Hematopoietic multipotent progenitor cell (in vitro differentiated cells): ENCODE results near the gene RBM10. TPM values are rescaled to one million over a fixed set of nuclear protein-coding genes. Genes with fewer than 3 reads are reported as not detected.

Source experiments
- DNase-seq, 3 donors: peaks; one replicate each; pipeline ENCODE4 v3.0.0-alpha.2; 2011 to 2015; ENCODE audit warnings: low read depth in 2 of 3, low spot score in 2 of 3
- total RNA-seq: library from RNA; depleted of rRNA; stranded (reverse); fragments of >200 nt; gene quantifications from one replicate; pipeline ENCODE4 v1.2.3, GENCODE V29; 2012

Gene RBM10
- total RNA-seq, 1 donor: 80.8 TPM

DNA sequence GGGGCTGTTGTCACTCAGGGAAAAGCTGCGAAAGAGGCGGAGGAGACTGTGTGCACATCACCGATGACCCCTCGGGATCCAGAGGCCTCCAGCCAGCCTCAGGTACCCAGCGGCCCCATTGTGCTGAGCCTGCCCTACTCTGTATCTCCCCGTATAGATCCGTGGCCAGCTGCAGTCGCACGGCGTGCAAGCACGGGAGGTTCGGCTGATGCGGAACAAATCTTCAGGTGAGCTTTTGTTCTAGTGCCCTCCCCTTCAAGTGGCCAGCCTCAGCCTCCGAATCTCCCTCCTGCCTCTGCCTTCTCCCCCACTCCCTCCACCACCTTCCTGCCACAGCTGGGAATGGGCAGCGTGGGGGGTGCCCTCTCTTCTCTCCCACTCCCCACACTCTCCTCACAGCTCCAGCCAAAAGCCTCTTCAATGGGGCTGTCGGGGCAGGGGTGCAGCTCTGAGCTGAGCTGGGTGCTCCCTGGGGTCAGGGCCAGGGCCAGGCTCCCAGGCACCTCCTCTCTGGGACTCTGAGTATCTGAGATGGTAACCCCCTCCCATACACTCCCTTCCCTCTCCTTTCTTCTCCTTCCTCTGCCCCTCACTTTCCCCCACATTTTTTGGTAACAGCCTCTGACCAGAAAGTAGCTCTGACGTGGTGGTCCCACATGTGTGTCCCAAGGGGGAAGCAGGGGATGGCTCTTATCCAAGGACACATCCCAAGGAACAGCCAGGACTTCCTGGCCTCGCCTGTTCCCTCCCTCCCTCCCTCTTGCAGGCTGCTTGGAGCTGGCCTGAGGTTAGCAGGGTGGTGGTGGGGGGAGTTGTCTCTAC, 28.2 kb downstream of the RBM10 start:
- no peak for DNase-seq

DNA sequence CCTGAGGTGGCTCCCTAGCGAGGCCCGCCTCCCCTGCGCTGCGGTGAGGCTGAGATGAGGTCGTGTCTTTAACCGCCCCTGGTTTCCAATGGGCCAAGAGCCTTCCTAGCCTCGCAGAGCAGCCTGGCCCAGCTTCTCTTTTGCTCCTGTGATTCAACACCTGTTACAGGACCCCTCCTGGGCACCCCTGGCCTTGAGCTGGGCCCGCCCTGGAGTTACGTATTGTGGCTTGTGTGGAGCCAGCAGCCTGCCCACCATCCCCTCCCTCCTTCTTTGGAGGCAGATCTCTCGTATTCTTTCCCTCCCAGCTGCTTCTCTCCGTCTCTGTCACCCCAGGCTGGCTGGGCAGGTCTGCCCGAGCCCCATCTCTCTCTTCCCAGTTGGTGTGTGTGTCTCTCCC, 29.4 kb downstream of the RBM10 start:
- no peak for DNase-seq

- DNase-seq: no peak
Observed at GRCh38 chrX:47174846-47175587, 30.0 kb downstream of the RBM10 start.

- DNase-seq: no peak
Observed at GRCh38 chrX:47175588-47175980, 30.6 kb downstream of the RBM10 start.

DNA sequence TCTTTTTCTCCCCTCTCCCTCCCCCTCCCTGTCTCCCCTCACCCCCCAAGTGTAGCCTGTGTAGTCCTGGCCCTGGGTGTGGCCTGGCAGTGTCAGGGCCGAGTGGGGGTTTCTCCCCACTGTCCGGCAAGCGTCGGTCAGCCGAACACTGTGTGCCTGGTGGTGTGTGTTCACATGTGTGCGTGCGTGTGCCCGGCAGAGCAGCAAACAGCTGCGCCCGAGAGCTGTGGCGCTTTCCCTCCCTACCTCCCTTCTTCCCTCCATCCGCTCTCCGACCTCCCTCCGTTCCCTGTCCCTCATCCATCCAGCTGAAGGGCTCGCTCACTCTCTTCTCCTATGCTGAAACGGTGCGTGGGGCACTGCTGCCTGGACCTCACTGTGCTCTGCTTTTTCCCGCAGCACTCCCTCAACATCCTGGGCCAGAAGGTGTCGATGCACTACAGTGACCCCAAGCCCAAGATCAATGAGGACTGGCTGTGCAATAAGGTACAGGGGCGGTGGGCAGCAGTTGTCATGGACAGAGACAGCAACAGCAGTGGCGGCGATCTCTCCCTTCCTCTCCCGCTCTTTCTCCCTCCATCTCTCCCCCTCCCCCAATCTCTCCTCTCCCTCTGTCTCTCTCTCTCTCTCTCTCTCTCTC, 31.2 kb downstream of the RBM10 start:
- no peak for DNase-seq

- DNase-seq: no peak
Observed at GRCh38 chrX:47177079-47177478, 32.1 kb downstream of the RBM10 start.

- DNase-seq: no peak
Observed at GRCh38 chrX:47178337-47178736, 33.3 kb downstream of the RBM10 start.

DNA sequence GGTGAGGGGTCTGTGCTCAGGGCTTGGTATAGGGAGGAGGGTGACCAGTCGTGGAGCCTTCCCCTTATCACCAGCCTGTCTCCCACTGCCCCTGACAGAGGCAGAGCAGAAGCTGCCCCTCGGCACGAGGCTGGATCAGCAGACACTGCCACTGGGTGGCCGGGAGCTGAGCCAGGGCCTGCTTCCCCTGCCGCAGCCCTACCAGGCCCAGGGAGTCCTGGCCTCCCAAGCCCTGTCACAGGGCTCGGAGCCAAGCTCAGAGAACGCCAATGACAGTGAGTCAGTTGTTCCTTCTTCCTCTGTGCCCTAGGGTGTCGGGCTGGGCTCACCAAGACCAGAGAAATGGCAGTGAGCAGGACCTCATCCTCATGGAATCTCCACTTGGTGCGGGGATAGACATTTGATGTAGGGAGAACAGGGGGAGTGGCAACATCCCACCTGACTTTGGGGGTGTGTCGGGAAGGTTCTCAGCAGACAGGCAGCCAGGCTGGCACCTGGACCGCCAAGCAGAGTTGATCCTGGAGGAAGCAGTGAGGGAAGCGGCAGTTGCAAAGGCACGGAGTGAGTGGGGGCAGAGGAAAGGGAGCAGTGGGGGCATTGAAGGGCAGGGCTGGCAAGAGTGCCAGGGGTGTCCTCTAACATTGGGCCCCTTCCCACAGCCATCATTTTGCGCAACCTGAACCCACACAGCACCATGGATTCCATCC, 34.4 kb downstream of the RBM10 start:
- DNase-seq: no peak

DNA sequence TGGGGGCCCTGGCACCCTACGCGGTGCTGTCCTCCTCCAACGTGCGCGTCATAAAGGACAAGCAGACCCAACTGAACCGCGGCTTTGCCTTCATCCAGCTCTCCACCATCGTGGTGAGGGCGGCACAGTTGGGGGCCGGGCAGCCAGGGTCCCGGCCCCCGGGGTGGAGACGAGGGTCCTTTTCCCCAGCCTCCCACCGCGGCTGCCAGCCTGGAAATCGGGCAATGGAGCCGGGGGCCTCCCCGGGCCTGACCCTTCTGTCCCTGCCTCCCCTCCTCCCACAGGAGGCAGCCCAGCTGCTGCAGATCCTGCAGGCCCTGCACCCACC, 34.9 kb downstream of the RBM10 start:
- no peak for DNase-seq

- DNase-seq: no peak
Observed at GRCh38 chrX:47180346-47180745, 35.3 kb downstream of the RBM10 start.

- no peak for DNase-seq
Observed at GRCh38 chrX:47181301-47181700, 36.3 kb downstream of the RBM10 start.

DNA sequence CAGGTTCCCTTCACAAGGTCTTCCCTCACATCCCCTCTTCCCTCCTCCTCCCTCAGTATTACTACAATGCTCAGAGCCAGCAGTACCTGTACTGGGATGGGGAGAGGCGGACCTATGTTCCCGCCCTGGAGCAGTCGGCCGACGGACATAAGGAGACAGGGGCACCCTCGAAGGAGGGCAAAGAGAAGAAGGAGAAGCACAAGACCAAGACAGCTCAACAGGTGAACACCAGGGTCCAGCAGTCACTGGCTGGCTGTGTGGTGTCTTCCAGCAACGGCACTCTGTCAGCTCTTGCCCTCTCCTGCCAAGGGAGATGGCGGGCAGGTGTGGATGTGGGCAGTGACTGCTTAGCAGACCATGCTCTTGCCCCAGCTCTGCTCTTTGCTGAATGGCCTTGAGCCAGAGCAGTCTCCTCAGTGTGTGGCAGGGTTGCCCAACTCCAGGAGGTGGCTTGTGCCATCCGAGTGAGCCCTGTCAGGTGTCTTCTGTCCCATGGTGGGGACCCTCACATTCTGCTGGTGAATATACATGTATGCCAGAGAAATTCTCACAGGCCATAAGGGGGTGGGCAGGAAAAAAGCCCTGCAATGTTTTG, 37.2 kb downstream of the RBM10 start:
- no peak for DNase-seq

GRCh38 chrX:47184486-47184885, 39.5 kb downstream of the RBM10 start:
- DNase-seq: no peak

GRCh38 chrX:47185241-47185640, 40.2 kb downstream of the RBM10 start:
- no peak for DNase-seq

DNA sequence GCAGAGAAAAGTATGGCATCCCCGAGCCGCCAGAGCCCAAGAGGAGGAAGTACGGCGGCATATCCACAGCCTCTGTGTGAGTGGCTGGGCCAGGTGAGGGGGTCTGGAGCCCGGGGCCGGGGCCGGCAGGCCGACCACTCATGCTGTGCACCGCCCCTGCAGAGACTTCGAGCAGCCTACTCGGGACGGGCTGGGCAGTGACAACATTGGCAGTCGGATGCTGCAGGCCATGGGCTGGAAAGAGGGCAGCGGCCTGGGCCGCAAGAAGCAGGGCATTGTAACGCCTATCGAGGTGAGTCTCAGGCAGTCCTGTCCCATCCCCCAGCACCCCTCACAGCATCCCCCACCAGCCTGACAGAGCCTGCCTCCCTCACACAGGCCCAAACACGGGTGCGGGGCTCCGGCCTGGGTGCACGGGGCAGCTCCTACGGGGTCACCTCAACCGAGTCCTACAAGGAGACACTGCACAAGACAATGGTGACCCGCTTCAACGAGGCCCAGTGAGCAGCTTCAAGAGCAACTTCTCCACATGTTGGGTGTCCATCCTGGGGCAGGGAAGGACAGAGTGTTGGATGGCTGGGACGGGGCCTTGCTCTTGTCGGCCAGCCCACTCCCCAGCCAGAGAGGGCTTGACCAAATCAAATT, 41.2 kb downstream of the RBM10 start:
- no peak for DNase-seq

DNA sequence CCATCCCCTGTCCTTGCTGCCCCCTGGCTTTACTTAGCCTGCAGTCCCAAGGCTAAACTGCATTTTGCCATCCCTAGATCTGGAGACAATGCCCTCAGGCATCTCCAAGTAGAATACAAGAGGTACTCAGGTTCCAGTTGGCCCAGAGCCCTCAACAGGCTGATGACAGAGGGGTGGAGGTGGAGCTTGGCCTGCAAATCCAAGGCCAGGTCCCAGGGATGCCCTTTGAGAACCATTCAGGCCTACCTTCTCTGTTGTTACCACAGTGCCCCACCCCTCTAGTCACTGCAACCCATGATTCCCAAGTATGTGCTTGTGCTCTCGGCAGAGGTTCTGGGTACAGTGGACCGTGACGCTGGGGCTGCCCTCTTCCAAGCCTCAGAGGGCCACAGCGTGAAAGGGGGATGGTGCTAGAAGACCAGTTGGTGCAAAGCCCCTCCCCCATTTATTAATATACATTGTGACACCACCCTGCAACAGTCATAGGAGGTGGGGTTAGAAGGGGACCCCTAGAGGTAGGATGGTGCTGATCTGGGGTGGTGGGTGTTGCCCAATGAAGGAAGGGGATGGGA, 42.2 kb downstream of the RBM10 start:
- no peak for DNase-seq

DNA sequence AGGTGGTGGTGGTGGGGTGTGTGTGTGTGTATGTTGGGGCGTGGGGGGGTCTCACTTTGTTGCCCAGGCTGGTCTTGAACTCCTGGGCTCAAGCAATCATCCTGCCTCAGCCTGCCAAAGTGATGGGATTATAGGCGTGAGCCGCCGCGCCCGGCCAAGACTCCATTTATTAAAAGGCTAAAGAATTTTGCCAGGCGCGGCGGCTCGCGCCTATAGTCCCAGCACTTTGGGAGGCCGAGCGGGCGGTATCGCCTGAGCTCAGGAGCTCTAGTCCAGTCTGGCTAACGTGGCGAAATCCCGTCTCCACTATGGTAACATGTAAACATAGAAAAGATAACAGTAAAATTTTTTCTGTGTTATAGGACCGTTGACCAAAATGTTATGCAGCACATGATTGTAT, 44.9 kb downstream of the RBM10 start:
- no peak for DNase-seq

DNA sequence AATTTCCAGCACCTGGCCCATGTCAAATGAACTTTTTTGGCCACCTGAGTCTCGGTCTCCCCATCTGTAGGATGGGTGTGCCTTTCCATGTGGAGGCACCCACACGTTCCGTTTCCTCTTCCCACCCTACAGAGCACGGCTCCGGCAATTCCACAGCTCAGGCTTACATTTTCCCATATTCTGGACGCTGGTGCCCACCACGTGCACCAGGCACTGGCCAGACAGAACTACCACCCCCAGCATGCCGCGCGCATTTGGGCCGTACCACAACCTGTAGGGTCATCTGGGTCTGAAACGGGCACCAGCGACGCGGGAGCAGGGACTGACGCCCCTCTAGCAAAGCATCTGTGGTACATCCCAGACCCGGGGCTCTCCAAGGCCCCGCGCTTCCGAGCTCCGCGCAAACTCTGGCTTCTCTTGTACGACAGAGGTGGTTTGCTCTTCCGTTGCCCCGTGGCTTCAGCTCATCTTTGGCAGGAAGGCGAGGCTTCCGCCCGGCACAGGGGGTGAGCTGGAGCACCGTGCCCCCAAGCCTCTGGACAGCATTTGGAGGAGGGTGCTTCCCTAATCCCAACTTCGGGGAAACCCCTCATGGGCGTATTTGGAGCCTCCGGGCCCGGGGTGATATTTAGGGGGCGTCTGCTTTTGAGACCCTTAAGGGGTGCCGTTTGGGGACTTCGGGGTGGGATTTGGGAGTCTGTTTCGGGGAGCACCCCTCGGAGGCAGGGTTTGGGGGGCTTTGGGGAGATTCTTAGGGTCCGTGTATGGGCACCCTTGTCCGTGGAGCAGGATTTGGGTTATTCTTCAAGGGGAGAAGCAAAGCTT, 45.6 kb downstream of the RBM10 start:
- peak; percentile 52 to 93 (median 90) for DNase-seq

- DNase-seq: peak in 2 of 3 donors; percentile 12 to 22
Observed at GRCh38 chrX:47191331-47191730, 46.3 kb downstream of the RBM10 start.
